Activated gamma-delta T cell treated with Interleukin-2 at 50 U/mL for 16 hours (primary cell): ENCODE data around the gene UNC45A.
"Not testable (repeated sequence)": the region's sequence is repeated elsewhere in the genome, so short reads cannot be mapped to it uniquely, and the experiment has no call there.

Experiments used
- DNase-seq: peaks from one replicate; pipeline ENCODE4 v3.0.0-alpha.2; 2020

Gene UNC45A

DNA sequence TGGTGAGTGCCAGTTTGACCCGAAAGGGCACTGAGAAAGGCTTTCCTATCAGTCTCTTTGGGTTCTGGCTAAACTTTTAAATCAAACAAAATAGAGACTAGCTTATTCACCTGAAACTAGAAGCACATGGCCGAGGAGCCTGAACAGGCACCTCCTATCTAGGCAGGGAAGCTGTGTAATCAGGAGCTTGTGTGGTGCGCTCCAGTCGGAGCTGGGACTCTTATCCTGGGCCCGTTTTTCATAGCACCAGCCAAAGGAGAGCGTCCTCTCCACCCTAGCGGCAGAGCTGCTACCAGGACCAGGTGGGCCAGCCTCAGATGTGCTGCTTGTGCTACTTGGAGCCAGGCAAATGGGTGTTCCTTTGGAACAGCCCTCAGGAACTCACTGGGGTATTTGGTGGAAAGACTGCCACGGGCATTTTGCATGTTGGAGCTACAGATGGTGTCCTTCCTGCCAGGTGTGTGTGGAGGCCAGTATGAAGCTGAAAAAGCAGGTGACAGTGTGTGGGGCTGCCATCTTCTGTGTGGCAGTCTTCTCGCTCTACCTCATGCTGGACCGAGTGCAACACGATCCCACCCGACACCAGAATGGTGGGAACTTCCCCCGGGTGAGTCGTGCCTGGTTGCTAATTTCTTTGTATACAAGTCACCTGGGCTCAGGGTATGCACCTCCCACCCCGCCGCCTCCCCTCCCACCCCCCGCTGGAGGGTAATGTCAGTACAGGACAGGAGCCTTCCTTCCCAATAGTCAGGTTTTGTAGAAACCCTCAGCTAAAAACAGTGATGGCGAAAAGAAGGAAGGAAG, 31.1 kb upstream of the UNC45A start:
- DNase-seq: no peak

DNA sequence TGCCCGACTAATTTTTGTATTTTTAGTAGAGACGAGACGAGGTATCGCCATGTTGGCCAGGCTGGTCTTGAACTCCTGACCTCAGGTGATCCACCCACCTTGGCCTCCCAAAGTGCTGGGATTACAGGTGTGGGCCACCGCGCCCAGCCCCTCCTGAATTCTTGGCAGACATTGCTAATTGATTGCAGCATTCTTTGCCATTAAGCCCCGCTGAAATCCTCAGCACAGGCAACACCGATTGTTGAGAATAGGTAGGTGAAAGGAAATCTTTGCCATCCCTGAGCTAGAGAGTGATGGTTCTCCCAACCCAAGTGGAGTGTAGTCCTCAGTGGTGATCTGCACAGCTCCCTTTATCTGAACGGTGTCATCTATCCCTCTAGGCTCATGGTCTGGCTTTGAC, 30.3 kb upstream of the UNC45A start:
- DNase-seq: no peak

DNA sequence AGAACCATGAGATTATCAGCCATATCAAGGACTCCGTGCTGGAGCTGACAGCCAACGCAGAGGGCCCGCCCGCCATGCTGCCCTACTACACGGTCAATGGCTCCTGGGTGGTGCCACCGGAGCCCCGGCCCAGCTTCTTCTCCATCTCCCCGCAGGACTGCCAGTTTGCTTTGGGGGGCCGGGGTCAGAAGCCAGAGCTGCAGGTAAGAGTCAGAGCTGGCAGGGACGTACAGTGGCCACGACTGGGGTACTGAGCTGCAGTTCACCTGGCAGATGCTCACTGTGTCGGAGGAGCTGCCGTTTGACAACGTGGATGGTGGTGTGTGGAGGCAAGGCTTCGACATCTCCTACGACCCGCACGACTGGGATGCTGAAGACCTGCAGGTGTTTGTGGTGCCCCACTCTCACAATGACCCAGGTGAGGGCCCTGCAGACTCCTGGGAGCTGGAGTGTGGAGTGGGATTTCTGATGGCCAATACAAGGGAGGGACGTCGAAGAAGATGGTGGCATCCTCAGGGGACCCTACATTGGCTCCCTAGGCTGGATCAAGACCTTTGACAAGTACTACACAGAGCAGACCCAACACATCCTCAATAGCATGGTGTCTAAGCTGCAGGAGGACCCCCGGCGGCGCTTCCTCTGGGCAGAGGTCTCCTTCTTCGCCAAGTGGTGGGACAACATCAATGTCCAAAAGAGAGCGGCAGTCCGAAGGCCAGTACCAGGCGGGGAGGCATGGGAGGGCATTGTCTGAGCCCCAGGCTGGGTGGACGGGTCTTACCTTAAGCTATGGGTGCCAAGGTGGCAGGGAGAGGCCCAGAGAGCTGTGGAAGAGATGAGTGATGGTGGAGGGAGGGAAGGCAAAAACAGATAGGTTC, 29.5 kb upstream of the UNC45A start:
- DNase-seq: no peak

DNA sequence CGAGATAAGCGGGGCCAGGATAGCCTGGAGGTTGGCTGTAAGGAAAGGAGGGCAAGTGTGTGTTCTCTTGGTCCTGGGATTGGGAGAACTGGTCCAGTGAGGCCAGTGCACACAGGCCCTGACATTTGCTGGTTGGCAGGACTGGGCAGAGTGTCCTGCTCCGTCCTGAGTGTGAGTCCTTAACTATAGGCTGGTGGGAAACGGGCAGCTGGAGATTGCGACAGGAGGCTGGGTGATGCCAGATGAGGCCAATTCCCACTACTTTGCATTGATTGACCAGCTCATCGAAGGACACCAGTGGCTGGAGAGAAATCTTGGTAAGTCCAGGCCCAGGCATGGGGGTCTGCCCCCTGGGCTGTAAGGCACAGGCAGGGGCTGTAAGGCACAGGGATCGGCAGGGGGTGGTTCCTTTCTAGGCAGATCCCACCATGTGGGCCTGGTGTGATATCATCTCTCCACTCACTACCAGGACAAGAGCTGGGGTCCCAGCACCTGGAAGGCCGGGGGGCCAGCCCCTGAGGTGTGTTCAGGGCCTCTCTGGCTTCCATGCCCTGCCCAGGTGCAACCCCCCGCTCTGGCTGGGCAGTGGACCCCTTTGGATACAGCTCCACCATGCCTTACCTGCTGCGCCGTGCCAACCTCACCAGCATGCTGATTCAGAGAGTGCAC, 28.8 kb upstream of the UNC45A start:
- no peak for DNase-seq

DNA sequence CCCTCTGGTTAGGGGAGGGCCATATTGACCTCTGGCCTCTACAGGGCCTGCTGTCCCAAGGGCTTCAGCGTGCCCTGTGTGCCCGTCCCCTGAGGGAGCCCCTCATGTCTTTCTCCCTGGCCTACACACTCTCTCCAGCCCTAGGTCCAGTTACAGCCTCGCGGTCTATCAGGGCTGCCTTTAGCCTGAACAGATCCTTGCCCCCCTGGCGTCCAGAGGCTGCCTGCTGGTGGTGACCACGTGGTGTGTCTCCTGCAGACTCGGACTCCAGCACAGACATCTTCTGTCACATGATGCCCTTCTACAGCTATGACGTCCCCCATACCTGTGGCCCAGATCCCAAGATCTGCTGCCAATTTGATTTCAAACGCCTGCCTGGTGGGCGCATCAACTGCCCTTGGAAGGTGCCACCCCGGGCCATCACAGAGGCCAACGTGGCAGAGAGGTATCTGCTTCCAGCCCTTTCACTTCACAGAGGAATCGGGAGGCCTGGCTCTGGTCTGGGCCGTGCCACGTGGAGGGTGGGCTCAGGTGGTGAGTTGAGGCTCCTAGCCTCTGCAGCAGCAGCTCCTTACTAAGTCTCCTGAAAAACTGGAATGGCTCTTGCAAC, 27.9 kb upstream of the UNC45A start:
- no peak for DNase-seq

DNA sequence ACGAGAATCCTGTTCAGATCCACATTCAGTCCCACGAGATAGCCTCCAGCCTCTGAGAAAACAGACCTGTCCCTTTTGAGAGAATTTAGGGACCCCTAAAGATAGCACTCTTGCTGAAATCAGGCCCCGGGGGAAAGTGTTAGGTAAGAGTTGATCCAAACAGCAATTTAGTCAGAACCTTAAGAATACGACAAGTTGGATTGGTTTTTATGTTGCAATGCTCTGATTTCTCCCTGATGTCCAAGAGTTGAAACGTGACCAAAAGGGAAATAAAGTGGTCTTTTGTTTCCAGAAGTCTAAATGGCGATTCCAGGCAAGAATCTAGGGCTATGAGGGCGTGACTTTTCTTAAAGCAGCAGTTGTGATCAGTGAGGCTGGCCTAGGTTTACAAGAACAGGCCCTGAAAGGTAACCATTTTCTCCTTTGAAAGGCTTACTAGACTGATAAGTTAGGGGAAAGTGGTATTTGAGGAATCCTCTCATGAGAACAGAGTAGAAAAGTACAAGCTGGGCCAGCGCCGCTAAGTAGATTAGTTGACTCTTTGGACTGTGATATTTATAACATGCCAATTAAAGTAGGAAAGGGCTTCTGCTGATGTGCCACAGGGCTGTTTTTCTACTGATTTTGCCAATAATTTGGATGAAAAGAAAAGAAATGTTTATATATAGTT, 27.1 kb upstream of the UNC45A start:
- no peak for DNase-seq

DNA sequence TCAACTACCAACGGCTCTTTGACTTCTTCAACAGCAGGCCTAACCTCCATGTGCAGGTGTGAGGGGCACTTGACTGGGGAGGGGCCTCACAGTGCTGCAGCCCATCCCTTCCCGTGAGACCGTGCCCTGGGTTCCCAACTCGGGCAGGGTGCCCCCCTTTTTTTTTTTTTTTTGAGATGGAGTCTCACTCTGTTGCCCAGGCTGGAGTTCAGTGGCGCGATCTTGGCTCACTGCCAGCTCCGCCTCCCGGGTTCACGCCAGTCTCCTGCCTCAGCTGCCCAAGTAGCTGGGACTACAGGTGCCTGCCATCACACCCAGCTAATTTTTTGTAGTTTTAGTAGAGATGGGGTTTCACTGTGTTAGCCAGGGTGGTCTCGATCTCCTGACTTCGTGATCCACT, 25.6 kb upstream of the UNC45A start:
- DNase-seq: not testable (repeated sequence)

DNA sequence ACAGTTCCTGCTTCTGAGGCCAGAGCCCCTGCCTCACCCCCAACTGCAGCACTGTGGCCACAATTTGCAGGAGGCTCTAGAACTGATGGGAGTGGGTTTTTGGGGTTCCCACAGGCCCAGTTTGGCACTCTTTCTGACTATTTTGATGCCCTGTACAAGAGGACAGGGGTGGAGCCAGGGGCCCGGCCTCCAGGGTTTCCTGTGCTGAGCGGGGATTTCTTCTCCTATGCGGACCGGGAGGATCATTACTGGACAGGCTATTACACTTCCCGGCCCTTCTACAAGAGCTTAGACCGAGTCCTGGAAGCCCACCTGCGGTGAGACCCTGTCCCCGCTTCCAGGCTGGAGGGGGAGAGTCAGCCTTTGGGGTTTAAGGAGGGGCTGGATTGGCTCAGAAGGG, 25.1 kb upstream of the UNC45A start:
- DNase-seq: no peak

DNA sequence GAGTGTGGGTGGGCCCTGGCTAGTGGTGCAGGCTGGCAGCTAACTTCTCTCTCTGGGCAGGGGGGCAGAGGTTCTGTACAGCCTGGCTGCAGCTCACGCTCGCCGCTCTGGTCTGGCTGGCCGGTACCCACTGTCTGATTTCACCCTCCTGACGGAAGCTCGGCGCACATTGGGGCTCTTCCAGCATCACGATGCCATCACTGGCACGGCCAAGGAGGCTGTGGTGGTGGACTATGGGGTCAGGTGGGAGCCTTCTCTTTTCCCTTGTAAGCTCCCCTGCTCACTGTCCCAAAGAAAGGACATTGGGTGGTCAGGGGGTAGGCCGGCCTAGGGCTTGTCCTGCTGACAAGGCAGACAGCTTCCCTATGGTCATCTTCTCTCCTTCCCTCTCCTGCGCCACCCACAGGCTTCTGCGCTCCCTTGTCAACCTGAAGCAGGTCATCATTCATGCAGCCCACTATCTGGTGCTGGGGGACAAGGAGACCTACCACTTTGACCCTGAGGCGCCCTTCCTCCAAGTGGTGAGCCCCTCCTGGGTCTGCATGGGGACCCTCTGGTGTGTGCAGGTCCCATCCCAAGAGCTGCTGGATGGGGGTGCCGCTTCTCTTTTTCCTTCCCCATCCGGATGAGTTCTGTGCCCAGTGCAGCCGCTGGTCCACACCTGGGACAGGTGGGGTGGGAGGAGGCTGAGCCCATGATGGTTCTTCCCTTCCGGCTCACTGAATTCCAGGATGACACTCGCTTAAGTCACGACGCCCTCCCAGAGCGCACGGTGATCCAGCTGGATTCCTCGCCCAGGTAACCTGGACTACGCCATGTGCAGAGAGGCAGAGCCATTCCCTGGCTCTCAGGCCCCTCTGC, 24.4 kb upstream of the UNC45A start:
- no peak for DNase-seq

DNA sequence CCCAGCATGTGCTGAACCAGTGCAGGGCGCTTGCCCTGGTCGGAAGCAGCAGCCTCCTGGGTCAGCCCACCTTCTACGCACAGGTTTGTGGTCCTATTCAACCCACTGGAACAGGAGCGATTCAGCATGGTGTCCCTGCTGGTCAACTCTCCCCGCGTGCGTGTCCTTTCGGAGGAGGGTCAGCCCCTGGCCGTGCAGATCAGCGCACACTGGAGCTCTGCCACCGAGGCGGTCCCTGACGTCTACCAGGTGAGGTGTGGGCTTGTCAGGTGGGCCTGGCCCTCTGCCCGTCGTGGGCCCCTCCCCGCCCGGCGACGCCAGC, 23.8 kb upstream of the UNC45A start:
- DNase-seq: no peak

DNA sequence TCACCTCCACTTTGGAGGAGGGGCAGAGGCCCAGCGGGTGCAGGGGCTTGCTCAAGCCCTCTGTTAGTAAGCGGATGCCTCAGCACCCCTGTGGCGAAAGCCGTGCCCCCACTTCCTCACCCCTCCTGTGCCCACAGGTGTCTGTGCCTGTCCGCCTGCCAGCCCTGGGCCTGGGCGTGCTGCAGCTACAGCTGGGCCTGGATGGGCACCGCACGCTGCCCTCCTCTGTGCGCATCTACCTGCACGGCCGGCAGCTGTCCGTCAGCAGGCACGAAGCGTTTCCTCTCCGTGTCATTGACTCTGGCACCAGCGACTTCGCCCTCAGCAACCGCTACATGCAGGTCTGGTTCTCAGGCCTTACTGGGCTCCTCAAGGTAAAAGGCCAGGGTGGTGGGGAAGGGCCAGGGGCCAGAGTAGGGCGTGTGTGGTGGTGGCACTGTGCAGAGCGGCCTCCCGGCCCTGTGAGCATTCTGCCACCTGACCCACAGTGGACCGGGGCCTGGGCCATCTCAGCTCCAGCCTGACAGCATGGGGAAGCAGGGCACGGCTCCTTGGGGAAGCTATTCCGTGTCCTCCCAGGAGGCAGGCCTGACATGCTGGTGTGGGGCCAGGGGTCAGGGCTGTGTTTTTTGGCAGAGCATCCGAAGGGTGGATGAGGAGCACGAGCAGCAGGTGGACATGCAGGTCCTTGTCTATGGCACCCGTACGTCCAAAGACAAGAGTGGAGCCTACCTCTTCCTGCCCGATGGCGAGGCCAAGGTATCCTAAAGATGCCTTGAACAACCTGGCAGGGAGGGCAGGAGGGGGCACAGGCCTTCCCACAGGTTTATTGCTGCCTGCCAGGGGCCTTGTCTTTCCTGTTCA, 22.9 kb upstream of the UNC45A start:
- no peak for DNase-seq

DNA sequence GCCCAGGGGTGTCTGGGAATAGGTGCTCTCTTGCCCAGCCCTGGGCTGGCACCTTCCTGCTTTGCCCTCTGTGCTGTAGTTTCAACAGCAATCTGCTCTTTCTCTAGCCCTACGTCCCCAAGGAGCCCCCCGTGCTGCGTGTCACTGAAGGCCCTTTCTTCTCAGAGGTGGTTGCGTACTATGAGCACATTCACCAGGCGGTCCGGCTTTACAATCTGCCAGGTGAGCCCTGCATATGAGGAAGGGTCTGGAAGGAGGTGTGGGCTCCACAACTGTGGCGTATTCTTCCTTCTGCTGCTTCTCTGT, 22.4 kb upstream of the UNC45A start:
- no peak for DNase-seq

DNA sequence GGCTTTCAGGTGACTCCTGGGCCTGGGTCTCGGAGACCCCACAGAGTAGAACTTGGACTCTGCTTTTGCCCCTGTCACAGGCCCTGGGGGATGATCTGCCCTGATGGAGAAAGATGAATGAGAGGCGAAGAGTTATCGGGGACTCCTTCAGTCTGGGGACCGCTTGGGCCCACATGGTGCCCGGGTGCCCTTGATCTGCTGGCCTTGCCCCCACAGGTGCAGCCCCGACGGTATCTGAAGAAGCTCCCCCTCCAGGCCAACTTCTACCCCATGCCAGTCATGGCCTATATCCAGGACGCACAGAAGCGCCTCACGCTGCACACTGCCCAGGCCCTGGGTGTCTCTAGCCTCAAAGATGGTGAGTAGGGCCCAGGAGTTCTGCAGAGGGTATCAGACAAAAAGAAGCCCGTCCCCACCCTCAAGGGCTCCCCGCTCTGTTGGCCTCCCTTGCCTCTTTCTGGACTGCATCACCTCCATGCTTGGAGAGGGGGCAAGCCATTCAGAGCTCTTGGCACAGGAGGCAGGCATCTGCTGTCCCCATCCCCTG, 21.6 kb upstream of the UNC45A start:
- DNase-seq: no peak

DNA sequence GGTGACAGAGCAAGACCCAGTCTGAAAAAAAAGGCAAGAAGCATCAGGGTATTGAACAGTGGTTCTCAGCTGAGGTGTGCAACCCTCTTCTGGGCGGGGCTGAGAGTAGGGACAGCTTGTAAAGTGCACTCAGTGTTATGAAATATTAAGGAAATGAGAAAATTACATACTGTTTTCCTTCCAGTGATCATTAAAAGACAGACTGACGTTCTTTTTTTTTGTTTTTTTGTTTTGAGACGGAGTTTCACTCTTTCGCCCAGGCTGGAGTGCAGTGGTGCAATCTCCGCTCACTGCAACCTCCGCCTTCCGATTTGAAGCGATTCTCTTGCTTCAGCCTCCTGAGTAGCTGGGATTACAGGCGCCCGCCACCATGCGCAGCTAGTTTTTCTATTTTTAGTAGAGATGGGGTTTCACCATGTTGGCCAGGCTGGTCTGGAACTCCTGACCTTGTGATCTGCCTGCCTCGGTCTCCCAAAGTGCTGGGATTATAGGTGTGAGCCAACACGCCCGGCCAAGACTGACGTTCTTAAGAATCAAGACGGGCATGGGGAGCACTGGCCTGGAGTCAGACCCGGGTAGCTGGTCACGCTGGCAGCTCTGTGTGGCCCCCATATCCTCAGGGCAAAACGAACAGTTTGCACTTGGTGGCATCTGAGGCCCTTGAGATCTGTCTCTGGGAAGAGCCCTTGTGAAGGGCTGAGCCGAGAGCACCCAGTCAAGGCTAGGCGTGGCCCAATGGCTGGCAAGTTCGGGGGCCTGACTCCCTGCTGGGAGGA, 20.6 kb upstream of the UNC45A start:
- DNase-seq: no peak

DNA sequence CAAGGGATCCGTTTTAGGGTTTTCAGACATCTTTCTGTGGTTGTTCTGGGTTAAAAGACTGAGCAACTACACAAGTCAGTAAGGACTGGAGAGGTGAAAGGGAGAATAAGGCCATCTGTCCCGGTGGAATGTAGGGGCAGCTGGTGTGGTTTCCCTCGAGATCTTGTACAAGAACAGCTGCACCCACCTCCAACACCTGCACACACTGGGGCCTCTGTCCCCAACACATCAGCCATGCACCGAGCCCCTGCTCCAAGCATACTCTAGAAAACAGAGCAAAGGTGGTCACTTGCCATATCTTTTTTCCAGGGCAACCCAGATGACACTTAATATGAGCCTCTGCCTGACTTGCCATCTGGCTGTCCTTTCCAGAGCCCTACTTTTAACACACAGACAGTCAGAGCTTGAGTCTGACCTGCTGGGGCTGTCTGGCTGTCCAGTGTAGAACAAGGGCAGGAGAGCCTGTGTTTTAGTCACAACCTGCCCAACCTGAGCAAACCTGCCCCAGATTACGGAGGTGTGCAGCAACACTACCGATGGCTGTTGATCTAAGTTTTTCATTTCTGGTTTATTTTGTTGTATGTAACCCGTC, 19.8 kb upstream of the UNC45A start:
- no peak for DNase-seq

DNA sequence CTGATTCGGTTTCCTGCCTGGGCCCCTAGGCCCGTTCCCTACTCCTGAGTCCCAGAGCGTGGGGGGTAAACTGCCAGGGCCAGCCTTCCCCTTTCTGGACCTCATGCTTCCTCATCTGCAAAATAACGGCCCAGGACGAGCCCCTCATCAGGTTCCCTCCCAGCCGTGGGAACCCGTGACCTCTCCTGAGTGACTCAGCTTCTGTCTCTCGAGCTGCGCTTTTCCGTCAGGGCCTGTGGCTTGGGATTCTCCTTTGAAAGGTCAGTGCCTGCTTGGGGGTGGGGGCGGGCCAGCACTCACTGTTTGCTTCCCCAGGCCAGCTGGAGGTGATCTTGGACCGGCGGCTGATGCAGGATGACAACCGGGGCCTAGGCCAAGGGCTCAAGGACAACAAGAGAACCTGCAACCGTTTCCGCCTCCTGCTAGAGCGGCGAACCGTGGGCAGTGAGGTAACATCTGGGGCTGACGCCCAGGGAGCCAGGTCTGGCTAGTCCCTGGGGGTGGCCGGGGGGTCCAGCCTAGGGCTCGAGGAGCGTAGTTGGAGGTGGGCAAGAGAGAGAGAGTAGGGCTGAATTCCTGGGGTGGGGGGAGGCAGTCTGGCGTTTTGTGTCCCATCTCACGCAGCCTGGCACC, 19.2 kb upstream of the UNC45A start:
- no peak for DNase-seq

DNA sequence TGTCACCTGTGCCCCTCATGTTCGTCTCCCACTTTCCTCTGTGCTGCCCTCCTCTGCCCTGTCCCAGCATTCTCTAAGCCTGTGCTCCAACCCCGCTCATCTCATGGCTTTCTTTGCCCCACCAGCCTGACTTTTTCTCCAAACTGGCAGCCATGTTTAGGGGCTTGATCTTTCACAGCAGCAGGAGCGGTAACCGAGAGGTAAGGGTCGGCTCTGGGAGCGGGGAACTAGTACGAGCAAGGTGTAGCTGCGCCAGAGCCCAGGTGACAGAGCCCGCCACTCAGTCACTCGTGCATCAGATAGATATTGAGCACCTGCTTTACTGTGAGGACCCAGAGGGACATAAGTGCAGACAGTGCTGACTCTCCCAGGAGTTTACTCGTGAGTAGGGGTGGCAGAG, 18.6 kb upstream of the UNC45A start:
- no peak for DNase-seq

DNA sequence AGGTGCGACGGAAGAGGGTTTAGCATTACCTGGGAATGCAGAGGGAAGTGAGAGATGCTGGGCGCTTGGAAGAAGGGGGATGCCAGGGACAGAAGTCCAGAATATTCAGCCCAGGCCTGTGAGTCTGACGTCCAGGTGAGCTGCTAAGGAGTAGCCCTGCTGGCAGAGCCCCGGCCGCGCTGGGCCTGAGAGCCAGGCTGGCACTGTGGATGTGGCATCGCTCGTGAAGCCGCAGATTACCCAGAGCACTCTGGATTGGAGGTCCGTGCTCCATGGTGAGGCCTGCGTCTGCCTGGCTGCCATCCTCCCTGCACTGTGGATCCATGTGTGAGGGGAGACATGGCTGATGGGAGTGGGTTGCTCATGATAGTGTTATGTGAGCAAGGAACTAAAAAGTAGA, 17.5 kb upstream of the UNC45A start:
- no peak for DNase-seq
